HG03520 (cell line): ENCODE results near the gene FAF1.
"Not testable (repeated sequence)": the region's sequence is repeated elsewhere in the genome, so short reads cannot be mapped to it uniquely, and the experiment has no call there.

Experiments
- ATAC-seq: cut with Tn5 transposase; IDR thresholded peaks from one replicate; pipeline ENCODE4 v1.9.1; 2021; ENCODE audit warnings: mild to moderate bottlenecking, moderate library complexity; ENCODE audit not compliant: unreplicated experiment

FAF1 gene

GRCh38 chr1:50591598-50591997, 368.5 kb downstream of the FAF1 start:
- ATAC-seq, result no peak

GRCh38 chr1:50582346-50582745, 377.7 kb downstream of the FAF1 start:
- no peak for ATAC-seq

GRCh38 chr1:50570066-50570468, 390.0 kb downstream of the FAF1 start:
- ATAC-seq, result no peak

- no peak for ATAC-seq
Measured at GRCh38 chr1:50568782-50569181, 391.3 kb downstream of the FAF1 start.

- no peak for ATAC-seq
Measured at GRCh38 chr1:50566405-50566804, 393.7 kb downstream of the FAF1 start.

- no peak for ATAC-seq
Measured at GRCh38 chr1:50564417-50564816, 395.6 kb downstream of the FAF1 start.

GRCh38 chr1:50562106-50562505, 398.0 kb downstream of the FAF1 start:
- no peak for ATAC-seq

GRCh38 chr1:50559421-50559820, 400.6 kb downstream of the FAF1 start:
- ATAC-seq, result no peak

- ATAC-seq, result no peak
Measured at GRCh38 chr1:50553921-50554320, 406.1 kb downstream of the FAF1 start.

- no peak for ATAC-seq
Measured at GRCh38 chr1:50548243-50548642, 411.8 kb downstream of the FAF1 start.

- no peak for ATAC-seq
Measured at GRCh38 chr1:50542362-50542761, 417.7 kb downstream of the FAF1 start.

- no peak for ATAC-seq
Measured at GRCh38 chr1:50538476-50538875, 421.6 kb downstream of the FAF1 start.

GRCh38 chr1:50531601-50532000, 428.5 kb downstream of the FAF1 start:
- no peak for ATAC-seq

GRCh38 chr1:50531027-50531426, 429.0 kb downstream of the FAF1 start:
- no peak for ATAC-seq

GRCh38 chr1:50529510-50529909, 430.6 kb downstream of the FAF1 start:
- ATAC-seq, result no peak

- ATAC-seq, result not testable (repeated sequence)
Measured at GRCh38 chr1:50527987-50528320, 432.1 kb downstream of the FAF1 start.

GRCh38 chr1:50527249-50527986, 432.6 kb downstream of the FAF1 start:
- ATAC-seq, result no peak

GRCh38 chr1:50526431-50526830, 433.6 kb downstream of the FAF1 start:
- ATAC-seq, result no peak

GRCh38 chr1:50523548-50523947, 436.5 kb downstream of the FAF1 start:
- no peak for ATAC-seq

GRCh38 chr1:50522691-50523342, 437.2 kb downstream of the FAF1 start:
- ATAC-seq, result no peak

GRCh38 chr1:50521703-50522102, 438.4 kb downstream of the FAF1 start:
- no peak for ATAC-seq

- ATAC-seq, result no peak
Measured at GRCh38 chr1:50517488-50517887, 442.6 kb downstream of the FAF1 start.

- ATAC-seq, result no peak
Measured at GRCh38 chr1:50516056-50516455, 444.0 kb downstream of the FAF1 start.
